Eye (tissue), 1 donor: Measurements from ENCODE around the gene DROSHA.
"Not testable (repeated sequence)": the region's sequence is repeated elsewhere in the genome, so short reads cannot be mapped to it uniquely, and the experiment has no call there.

Source experiments
- DNase-seq: peaks from one replicate; pipeline ENCODE4 v3.0.0-alpha.2; 2015

Gene DROSHA

DNA sequence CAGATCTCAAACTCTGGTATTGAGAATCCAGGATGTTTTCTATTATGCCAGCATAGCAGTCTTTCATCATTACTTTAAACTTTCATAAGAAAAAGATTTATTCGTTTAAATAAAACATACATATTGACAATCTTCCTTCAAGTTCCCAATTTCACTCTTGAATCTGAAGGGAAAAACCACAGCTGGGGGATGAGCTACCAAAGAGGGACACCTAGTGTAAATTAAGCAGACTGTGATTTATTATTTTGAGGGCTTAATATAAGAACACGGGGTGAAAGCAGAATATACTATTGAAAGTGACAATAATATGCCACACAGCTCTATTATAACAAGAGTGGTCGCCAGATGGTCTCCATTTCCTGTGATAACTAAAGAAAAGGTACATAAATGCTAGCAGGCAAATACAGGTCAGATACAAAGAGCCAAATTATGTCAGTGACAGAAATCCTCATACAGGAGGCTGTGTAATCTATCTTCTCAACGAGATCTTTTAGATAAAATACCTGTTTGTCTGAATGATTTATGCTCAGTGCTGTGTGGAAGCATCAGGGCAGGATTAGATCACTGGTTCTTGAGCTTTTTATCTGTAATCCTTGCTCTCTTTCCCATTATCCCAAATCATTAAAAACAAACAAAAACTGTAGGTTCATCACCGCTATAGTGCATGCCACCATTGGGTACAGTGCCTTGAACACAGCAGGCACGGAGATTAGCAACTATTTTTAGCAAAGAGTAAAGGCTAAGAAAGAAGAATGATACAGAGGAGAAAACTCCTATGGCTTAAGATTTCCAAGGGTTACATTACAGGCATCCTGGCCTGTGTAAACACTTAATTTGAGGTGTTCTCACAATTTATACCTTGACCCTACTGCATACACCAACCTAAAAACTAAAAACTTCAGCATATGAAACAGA lies 116.6 kb downstream of the DROSHA start:
- peak; percentile 15 for DNase-seq

DNA sequence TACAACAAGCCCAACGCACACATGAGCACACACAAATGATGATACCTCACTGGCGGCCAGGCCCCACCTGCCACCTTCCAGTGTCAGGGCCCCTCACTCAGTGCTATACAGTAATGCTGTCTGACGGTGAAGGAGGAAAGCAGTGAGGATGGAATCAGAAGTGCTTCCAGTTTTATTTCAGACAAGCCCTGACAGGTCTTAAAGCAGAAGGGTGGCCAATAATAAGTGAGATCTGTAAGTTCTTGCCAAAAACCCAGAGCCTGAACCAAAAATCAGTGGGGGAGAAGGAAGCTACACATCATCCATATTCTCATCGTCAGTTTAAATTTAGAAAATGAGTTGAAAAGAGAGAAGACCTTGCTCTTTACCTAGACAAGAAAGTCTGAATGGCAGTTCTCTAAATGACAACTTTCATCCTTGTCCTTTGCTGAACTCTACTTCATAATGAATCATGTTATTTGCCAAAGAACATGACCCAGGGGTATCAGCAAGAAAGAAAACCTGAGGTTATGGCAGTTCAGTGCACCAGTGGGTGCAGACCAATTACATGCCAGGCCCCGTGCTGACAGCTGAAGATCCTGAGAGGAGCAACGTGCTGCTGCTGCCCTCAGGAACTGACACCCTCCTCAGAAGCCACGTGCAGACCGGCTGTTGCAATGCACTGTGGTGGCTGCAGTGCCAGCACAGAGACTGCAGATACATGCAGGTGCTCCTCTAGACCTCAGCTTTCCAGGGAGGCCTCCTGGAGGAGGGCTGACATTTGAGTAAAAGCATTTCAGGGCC lies 118.7 kb downstream of the DROSHA start:
- DNase-seq = no peak

DNA sequence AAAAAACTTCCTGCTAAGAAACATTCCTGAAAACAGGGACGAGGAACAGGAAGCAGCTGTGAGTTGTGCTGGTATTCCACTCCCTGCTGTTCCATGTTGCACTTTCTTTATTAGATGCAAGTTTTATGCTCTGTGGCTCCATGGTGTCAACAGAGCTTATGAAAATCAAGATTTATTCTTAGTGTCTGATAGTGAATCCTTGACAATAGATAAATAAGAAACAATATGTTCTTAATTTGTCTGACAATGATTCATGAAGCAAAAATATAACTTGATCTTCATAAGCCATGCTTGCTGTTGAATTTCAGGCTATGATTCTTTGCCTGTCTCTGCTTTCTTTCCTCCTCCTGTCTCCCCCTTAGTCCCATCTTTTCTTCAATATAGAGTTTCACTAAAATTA lies 119.6 kb downstream of the DROSHA start:
- no peak for DNase-seq

DNA sequence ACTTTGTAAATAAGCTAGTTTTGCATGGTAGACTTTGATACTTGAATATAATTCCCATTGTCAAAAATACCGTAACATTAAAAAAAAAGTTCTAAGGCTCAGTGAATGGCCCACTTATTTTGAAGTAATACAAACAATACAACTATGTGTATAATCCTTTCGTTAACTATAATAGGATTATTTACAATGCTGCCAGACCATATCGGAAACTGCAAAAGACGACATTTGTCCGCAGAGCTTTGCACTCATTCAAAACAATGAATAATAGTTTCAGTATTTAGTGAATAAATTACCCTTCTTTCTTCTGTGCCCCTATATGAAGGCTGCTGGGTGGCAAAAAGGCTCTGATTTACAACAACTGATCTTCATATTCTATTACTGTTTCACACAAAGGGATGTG lies 121.8 kb downstream of the DROSHA start:
- no peak for DNase-seq

DNA sequence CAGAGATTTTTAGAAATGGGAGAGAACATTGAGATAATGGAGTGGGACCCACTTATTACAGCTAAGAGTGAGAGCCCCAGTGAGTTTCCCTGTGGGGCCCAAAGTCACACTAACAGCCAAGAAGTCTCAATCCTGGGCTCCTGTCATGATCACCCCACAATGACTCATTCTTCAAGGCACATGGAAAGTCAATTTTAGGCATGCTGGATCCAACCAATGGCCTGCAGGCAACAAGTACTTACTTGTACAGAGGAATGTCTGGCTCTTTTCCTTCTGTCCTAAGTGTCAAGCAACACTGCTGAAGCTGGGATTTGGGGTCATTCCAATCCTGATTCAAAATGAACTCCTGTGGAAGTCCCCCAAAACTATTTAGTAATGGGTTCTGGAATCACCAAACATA lies 123.1 kb downstream of the DROSHA start:
- DNase-seq = no peak

DNA sequence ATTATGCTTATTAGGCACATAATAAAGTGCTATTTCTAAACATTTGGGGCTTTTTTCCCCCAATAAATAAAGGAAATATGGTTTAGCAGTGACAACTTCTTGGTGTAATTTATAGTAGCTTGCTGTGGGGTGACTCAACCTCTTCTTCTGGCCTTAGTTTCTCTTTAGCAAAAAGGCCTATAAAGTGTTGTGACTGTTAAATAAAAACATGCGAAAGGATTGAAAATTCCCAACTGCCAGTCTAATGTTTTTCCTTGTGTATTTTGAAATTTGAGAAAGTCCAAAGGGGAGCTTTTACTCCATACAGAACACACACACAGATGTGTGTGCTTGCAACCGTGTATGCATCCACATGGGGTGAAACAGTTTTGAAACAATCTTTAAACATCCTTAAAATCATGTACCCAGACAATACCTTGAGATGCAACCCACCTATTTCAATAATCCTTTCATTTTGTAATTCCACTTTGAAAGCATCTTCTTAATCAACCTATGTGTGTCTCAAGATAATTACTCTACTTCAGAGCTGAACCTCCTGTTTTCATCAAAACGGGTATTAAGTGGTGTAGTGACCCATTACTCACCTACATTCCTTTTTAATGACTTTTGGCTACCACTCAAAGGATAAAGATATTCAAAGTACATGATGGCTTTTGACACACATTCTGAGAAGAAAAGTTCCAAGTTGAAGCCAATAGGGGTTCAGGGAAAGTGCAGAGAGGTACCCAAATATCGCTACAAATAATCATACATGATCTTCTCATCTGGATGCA lies 123.8 kb downstream of the DROSHA start:
- peak; percentile 14 for DNase-seq

DNA sequence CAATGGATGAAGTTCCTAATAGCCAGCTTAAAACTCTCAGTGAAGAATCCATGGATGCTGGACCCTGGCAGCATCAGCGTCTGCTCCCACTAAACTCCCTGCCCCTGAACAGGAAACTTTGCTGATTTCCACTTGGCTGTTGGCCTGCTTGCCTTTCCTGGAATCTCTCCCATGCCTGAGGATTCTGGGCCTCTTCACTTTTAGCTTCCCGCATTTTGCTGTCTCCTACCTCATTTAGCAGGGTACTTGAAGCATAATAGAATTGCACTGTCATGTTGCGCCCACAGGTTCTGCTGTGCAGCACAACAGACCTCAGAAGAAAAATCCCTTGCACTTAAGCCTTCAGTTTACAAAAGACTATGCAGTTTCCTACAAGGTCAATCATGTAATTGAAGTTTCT lies 127.6 kb downstream of the DROSHA start:
- no peak for DNase-seq

DNA sequence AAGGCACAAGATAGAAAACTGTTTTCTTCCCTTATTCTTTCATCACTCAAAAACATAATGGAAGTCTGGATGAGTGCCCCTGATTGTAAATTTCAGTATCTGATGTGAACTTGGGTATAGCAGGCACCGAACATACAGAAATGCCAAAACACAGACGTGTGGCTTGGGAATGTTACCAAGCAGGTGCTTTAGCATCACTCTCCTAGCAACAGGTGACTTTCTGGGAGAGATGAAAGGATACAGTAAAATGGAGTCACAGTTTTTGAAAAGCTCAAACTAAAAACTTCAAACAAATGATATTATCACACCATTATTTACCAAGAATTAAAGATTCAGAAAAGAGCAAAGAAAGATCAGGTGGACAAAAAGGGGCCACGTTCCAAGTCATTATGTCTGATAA lies 130.2 kb downstream of the DROSHA start:
- no peak for DNase-seq

DNA sequence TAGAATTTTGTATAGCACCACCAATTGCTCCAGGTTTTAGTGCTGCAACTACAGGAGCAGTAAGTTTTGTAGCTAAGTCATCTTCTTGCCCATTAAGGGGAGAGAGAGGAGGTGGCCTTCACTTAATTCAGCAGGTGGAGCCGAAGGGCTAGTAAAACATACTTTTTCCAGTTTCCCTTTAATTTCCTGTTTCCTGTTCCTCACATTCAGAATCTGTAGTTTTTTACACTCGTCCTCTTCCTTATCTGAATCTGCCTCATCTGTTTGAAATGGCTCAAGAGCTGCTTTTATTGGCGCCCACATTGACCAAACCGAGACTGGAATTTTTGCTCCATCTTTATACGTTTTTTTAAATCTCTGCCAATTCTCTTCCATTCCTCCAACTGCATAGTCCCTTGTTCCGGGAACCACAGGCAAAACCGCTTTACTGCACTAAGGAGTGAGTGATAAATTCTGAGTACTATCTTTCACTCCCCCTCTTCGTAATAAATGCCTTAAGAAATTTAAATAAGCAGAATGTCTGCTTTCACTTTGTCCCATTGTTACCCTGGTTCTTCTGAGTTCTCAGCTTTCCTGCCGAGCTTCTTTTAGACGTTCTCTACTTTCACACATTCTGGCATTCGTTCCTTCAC lies 133.9 kb downstream of the DROSHA start:
- no peak for DNase-seq

DNA sequence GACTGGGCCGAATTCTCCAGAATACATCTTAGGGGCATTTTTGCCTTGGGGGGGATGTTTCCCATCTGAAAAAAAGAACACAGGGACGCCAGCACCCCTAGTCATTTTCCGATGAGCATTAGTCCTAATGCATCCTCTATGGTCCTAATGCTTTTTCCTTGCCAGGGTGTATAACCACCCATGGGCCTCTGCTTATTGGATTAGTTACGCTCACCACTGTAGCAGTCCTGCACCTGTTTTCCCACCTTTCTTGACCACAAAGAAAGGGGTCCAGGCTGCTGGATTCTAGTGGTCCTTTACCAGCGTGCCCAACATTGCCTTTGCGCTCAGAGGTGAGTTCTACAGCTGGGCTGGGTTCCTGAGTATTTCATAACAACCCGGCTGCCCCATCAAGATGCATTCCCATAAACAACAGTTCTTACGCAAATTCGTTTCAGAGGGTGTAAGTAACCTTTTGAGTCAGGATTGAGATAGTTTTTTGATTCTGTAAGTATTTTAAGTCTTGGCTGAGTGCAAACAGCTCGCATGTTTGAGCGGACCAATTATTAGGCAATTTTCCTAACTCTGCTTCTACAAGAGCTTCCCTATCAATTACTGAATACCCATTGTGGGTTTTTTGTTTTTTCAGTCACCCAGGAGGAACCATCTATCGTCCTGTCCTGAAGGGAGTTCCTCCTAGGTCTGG lies 135.1 kb downstream of the DROSHA start:
- DNase-seq = no peak

DNA sequence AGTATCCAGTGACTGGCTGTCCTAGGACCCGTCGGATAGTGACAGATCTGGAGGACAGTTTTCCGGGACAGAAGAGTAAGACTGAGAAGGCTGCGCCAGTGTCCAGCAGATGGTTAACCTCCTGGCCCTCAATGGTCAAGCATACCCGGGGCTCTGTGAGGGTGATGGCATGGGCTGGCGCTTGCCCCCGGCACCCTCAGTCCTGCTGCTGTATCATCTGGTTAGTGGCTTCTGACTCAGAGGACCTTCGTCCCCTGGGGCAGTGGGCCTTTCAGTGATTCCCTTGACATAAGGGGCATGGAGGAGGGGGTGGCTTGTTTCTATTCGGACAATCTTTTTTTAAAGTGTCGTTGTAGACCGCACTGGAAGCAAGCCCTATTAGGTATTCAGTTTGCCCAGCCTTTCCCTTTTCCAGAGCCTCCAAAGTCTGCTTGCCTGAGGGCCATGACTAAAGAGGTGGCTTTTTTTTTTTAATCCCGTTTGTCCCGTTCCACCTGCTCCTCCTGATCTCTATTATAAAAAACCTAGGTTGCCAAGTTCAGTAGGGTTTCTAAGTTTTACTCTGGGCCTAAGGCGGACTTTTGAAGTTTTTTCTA lies 136.3 kb downstream of the DROSHA start:
- not testable (repeated sequence) for DNase-seq

DNA sequence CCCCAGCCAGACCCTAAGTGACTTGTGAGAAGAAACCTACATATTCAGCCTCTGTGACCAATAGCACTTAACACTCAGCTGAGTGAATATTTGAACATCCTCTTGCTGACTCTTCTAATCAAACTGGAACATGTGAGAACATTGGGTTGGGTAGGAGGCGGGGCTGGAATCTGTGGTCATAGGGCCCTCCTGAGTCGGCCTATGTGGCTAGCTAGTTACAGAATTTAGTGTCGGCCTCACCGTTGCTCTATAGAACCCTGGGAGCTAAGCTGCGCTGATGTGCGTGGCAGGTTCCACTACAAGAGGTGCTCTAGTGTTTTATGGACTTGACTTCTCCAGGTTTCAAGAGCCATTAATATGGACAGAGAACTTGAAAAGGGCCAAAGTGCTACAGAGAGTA lies 138.8 kb downstream of the DROSHA start:
- no peak for DNase-seq

DNA sequence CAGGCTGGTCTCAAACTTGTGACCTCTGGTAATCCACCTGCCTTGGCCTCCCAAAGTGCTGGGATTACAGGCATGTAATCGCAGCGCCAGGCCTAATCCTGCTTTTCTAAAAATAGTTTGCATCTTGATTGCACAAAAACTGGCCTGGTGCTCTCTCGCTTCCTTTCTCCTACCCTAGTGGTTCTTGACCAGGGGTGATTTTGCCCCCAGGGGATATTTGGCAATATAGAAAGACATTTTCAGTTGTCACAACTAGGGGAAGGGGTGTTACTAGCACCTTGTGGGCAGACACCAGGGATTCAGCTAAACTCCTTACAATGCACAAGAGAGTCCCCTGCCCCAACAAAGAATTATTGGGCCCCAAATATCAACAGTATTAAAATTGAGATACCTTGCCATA lies 139.8 kb downstream of the DROSHA start:
- DNase-seq = no peak

DNA sequence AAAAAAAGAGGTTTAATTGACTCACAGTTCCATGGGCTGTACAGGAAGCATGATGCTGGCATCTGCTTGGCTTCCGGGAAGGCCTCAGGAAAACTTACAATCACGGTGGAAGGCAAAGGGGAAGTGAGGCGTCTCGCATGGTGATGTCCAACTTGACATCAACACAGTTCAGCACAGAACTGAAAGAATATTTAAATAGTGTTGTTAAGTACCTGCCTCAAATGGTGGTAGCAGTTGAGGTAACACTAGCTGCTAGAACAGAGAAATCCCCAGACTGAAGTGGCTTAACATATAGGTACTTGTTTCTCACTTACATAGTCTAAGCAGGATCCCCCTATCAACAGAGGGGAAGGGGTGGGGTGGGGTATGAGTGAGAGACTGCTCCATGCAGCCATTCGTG lies 141.6 kb downstream of the DROSHA start:
- no peak for DNase-seq

DNA sequence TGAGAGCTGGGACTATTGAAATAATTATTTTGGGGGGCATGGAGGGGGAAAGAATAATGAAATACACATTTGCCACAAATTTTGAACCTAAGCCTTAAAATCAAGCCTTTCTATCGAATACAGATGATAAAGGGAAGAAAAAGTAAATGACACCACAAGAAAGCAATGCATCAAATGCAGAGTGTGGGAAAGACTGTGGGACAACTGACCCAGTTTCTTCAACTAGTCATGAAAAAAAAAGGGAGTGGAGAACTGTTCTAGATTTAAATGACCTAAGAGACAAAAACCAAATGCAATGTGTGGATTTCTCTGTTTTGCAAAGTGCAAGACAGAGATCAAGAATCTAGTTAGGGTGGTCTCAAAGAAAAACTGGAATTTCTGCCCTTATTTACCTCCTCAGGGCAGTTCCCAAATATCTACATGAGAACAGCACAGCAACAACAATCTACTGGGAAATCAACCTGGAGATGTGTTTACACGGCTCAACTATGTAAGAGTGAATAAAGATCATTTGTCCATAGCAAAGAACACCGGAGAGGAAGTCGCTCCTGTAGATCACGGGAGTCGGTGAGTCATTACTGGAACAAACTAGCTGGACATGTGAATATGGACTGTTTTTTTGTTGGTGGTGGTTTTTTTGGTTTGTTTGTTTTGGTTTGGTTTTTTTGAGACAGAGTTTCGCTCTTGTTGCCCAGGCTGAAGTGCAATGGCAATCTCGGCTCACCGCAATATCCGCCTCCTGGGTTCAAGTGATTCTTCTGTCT lies 145.9 kb downstream of the DROSHA start:
- DNase-seq = no peak

DNA sequence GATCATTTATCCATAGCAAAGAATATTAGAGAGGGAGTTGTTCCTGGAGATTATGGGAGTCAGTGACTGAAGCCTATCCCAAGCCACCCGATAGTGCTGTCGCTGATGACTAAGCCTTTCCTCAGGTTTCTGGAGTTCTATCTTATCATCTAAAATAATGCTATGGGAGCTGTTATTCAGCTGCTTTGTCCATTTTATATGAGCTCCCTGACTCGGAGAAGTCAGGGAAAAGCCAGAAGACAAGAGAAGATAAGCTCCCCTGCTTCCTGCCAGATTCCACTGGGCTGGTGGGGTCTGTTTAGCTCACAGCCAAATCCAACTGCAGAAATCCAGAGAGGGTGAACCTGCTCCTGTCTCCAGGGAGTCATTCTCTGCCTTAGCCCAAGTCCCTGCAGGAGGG lies 148.2 kb downstream of the DROSHA start:
- no peak for DNase-seq

DNA sequence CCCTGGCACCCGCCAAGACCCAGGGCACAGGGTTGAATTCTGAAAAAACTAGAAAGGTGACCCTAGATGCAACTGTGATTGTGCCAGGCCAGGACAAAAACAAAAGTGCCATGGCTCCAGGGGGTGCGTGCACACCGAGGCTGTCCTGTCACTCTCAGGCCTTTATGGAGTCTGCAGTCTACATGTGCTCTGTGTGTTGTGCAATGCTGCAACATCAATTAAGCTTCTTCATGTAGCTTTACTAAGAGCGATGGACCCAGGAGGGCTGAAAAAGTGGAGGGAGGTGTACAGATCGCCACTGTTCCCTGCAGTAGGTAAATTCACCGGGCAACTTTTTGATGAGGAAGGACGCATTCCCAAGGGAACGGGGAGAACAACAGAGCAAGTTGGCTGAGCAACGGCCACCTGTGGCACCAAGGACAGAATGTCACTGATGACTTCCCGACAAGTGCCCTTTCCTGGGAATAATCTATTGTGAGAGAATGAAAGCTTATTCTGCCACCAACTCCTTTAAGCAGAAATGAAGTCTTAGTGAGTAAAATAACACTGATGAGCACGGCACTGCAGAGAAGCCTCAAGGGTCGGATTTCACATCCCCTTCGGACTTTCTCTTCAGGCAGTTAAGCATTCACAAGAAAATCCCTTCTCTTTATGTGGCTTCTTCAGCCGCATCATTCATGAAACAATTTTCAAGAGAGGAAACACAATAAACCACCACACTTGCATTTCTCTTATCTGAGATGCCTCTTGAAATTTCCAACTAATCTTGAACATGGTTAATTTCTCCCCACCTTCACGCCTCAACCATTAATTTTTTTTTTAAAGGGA lies 149.6 kb downstream of the DROSHA start:
- DNase-seq = peak; percentile 37

DNA sequence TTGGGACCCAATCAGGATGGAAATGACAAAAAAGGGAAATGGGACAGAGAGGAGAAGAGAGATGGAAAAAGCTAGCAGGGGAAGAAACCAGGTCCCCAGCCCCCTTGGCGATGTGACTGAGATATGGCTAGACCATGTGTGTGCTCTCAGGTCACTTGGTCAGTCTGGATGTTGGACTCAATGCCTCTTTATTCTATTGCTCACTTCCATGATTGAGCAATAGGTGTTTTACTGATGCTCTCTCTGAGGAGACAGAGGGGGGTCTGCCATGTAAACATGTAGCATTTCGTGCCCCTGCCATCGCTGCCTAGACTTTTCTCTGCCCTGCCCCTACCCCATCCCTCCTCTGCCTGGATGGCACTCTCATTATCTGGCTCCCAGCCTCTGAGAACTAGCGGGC lies 150.6 kb downstream of the DROSHA start:
- DNase-seq = no peak

DNA sequence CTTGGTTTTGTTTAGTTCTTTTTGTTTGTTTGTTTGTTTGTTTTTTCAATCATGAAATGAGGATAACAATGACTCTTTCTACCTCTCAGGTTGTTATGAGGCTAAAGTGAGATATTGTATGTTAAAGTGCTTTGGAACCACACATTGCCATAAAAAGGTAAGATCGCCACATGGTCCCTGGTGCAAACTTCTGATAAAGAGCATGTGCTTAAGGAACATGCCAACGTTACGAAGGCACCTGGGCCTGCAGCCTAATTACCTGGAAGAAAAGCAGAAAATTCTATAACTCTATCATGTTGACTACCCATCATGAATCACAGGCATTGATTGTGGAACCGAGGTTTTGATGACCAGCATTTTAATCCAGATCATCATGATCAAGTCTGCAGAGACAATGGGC lies 151.8 kb downstream of the DROSHA start:
- DNase-seq = no peak

DNA sequence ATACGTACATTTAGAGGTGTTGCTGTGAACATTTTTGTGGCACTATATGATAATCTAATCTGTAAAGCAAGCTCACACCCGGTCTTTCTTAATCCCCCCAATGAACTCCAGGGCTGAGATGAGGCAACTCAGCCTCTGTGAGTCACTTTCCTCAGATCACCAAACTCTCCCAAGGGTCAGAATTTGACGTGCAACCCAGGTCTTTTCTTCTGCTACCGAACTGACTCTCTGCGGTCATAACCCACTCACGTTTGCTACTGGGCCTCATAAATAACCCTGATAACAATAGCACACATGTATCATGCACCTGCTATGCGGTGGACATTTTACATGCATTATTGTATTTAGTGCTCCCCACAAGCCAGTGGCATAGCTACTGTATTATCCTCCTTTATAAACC lies 153.1 kb downstream of the DROSHA start:
- DNase-seq = no peak
